Natural killer cell treated with Interleukin-12 subunit alpha and Interleukin-12 subunit beta and Interleukin-15 and Interleukin-18, amount 100 ng/mL, for 72 hours (primary cell): Measurements from ENCODE around the gene SMAD6. TPM values are rescaled to one million over a fixed set of nuclear protein-coding genes. Genes with fewer than 3 reads are reported as not detected.

Experiments used
- ATAC-seq, 2 donors: fragments of 150-1000 bp; cut with Tn5 transposase in 1 of 2; sonication (Bioruptor Pico), chemical (Tn5 transposase) in 1 of 2; 2 replicates each; pipeline ENCODE4 v1.10.0; 2021
- DNase-seq: peaks from one replicate; pipeline ENCODE4 v3.0.0; 2022; ENCODE audit warnings: low spot score
- H3K27ac Mint-ChIP-seq, 2 donors: 1 replicate in 1 of 2; 2 replicates in 1 of 2; pipeline ENCODE4 v1.8.0; 2022; ENCODE audit warnings: mixed read lengths in 2 of 2, mild to moderate bottlenecking in 1 of 2, moderate library complexity in 1 of 2
- H3K27me3 Mint-ChIP-seq, 2 donors: 1 replicate in 1 of 2; 2 replicates in 1 of 2; pipeline ENCODE4 v1.8.0; 2022; ENCODE audit warnings: mixed read lengths in 2 of 2
- H3K36me3 Mint-ChIP-seq: one replicate; pipeline ENCODE4 v1.8.0; 2022; ENCODE audit warnings: mixed read lengths
- H3K4me1 Mint-ChIP-seq, 2 donors: 1 replicate in 1 of 2; 2 replicates in 1 of 2; pipeline ENCODE4 v1.8.0; 2022; ENCODE audit warnings: low read depth in 2 of 2, mixed read lengths in 2 of 2, mild to moderate bottlenecking in 1 of 2
- H3K4me3 Mint-ChIP-seq: one replicate; pipeline ENCODE4 v1.8.0; 2022; ENCODE audit warnings: mixed read lengths
- H3K9me3 Mint-ChIP-seq: 2 replicates; pipeline ENCODE4 v1.8.0; 2022; ENCODE audit warnings: mixed read lengths
- total RNA-seq, 2 donors: library from RNA; stranded (reverse); gene quantifications; one replicate each; pipeline ENCODE4 v1.2.3, GENCODE V29; 2022

SMAD6 gene
- total RNA-seq, 2 donors from 2014 or later, result 0.33 to 1.1 TPM

- Mint-ChIP-seq H3K4me3 (no peak overlapping the region), H3K9me3 (no peaks in the 10 kb centered on the region), H3K27ac (no peak overlapping the region), H3K27me3 (peaks cover 0 to 3% of the 10 kb centered on the region in 2 donors), H3K4me1 (no peaks in the 10 kb centered on the region), H3K36me3 (no peaks in the 10 kb centered on the region)
- ATAC-seq (no peak), DNase-seq (no peak)
These were observed 36.1 kb downstream of the SMAD6 start for GRCh38 chr15:66738116-66738515.

- no peak for ATAC-seq
- no peaks in the 10 kb centered on the region for H3K9me3 Mint-ChIP-seq
- H3K36me3 Mint-ChIP-seq, result no peaks in the 10 kb centered on the region
- no peak for DNase-seq
- H3K27ac Mint-ChIP-seq, result no peak overlapping the region
- no peaks in the 10 kb centered on the region for H3K4me1 Mint-ChIP-seq
- H3K27me3 Mint-ChIP-seq, result peaks cover 0 to 3% of the 10 kb centered on the region in 2 donors
- no peak overlapping the region for H3K4me3 Mint-ChIP-seq
These were observed 36.6 kb downstream of the SMAD6 start for GRCh38 chr15:66738595-66738994.

- H3K4me1 Mint-ChIP-seq, result no peaks in the 10 kb centered on the region
- H3K4me3 Mint-ChIP-seq, result no peak overlapping the region
- H3K27ac Mint-ChIP-seq, result no peak overlapping the region
- peaks cover 0 to 3% of the 10 kb centered on the region in 2 donors for H3K27me3 Mint-ChIP-seq
- no peaks in the 10 kb centered on the region for H3K9me3 Mint-ChIP-seq
- ATAC-seq (no peak), DNase-seq (no peak)
- H3K36me3 Mint-ChIP-seq, result no peaks in the 10 kb centered on the region
These were observed 37.3 kb downstream of the SMAD6 start for GRCh38 chr15:66739287-66739686.

- no peak for ATAC-seq
- peaks cover 0 to 3% of the 10 kb centered on the region in 2 donors for H3K4me1 Mint-ChIP-seq
- H3K27ac Mint-ChIP-seq, result no peak overlapping the region
- H3K4me3 Mint-ChIP-seq, result no peak overlapping the region
- no peaks in the 10 kb centered on the region for H3K9me3 Mint-ChIP-seq
- DNase-seq, result no peak
- H3K27me3 Mint-ChIP-seq, result peaks cover 0 to 2% of the 10 kb centered on the region in 2 donors
- no peaks in the 10 kb centered on the region for H3K36me3 Mint-ChIP-seq
These were observed 38.8 kb downstream of the SMAD6 start for GRCh38 chr15:66740802-66741201.

- ATAC-seq (no peak), DNase-seq (no peak)
- peaks cover 0 to 2% of the 10 kb centered on the region in 2 donors for H3K27me3 Mint-ChIP-seq
- no peaks in the 10 kb centered on the region for H3K9me3 Mint-ChIP-seq
- H3K27ac Mint-ChIP-seq, result no peak overlapping the region
- H3K36me3 Mint-ChIP-seq, result no peaks in the 10 kb centered on the region
- H3K4me1 Mint-ChIP-seq, result peaks cover 0 to 3% of the 10 kb centered on the region in 2 donors
- H3K4me3 Mint-ChIP-seq, result no peak overlapping the region
These were observed 39.6 kb downstream of the SMAD6 start for GRCh38 chr15:66741646-66742045.

- Mint-ChIP-seq H3K27me3 (peaks cover 0 to 2% of the 10 kb centered on the region in 2 donors), H3K4me3 (no peak overlapping the region), H3K36me3 (no peaks in the 10 kb centered on the region), H3K4me1 (peaks cover 0 to 3% of the 10 kb centered on the region in 2 donors), H3K27ac (no peak overlapping the region), H3K9me3 (no peaks in the 10 kb centered on the region)
- ATAC-seq (no peak), DNase-seq (no peak)
These were observed 40.2 kb downstream of the SMAD6 start for GRCh38 chr15:66742286-66742685.

GRCh38 chr15:66743204-66743603, 41.2 kb downstream of the SMAD6 start:
- peaks cover 0 to 3% of the 10 kb centered on the region in 2 donors for H3K4me1 Mint-ChIP-seq
- H3K27me3 Mint-ChIP-seq, result peaks cover 0 to 2% of the 10 kb centered on the region in 2 donors
- H3K9me3 Mint-ChIP-seq, result no peaks in the 10 kb centered on the region
- no peaks in the 10 kb centered on the region for H3K36me3 Mint-ChIP-seq
- DNase-seq (no peak), ATAC-seq (no peak)
- no peak overlapping the region for H3K27ac Mint-ChIP-seq
- H3K4me3 Mint-ChIP-seq, result no peak overlapping the region

GRCh38 chr15:66743703-66744536, 41.9 kb downstream of the SMAD6 start:
- H3K27me3 Mint-ChIP-seq, result peaks cover 0 to 2% of the 10 kb centered on the region in 2 donors
- no peak for DNase-seq
- H3K9me3 Mint-ChIP-seq, result no peaks in the 10 kb centered on the region
- ATAC-seq, result no peak
- H3K4me1 Mint-ChIP-seq, result peaks cover 0 to 3% of the 10 kb centered on the region in 2 donors
- no peaks in the 10 kb centered on the region for H3K36me3 Mint-ChIP-seq
- no peak overlapping the region for H3K4me3 Mint-ChIP-seq
- no peak overlapping the region for H3K27ac Mint-ChIP-seq

GRCh38 chr15:66744610-66745279, 42.7 kb downstream of the SMAD6 start:
- H3K27me3 Mint-ChIP-seq, result peaks cover 0 to 2% of the 10 kb centered on the region in 2 donors
- no peaks in the 10 kb centered on the region for H3K9me3 Mint-ChIP-seq
- DNase-seq (no peak), ATAC-seq (no peak)
- H3K4me3 Mint-ChIP-seq, result no peak overlapping the region
- peaks cover 0 to 3% of the 10 kb centered on the region in 2 donors for H3K4me1 Mint-ChIP-seq
- peak overlapping the region in 1 of 2 donors; percentile 48 for H3K27ac Mint-ChIP-seq
- no peaks in the 10 kb centered on the region for H3K36me3 Mint-ChIP-seq

- DNase-seq (no peak), ATAC-seq (no peak)
- Mint-ChIP-seq H3K4me3 (no peak overlapping the region), H3K4me1 (peaks cover 0 to 3% of the 10 kb centered on the region in 2 donors), H3K36me3 (no peaks in the 10 kb centered on the region), H3K27me3 (peaks cover 0 to 2% of the 10 kb centered on the region in 2 donors), H3K9me3 (no peaks in the 10 kb centered on the region), H3K27ac (peak overlapping the region in 1 of 2 donors; percentile 48)
These were observed 43.6 kb downstream of the SMAD6 start for GRCh38 chr15:66745530-66746230.

GRCh38 chr15:66746231-66746605, 44.2 kb downstream of the SMAD6 start:
- Mint-ChIP-seq H3K27ac (no peak overlapping the region), H3K36me3 (no peaks in the 10 kb centered on the region), H3K27me3 (peaks cover 0 to 2% of the 10 kb centered on the region in 2 donors), H3K4me3 (no peak overlapping the region), H3K4me1 (peaks cover 0 to 3% of the 10 kb centered on the region in 2 donors), H3K9me3 (no peaks in the 10 kb centered on the region)
- no peak for DNase-seq
- no peak for ATAC-seq

GRCh38 chr15:66747223-66747622, 45.2 kb downstream of the SMAD6 start:
- Mint-ChIP-seq H3K36me3 (no peaks in the 10 kb centered on the region), H3K4me3 (no peak overlapping the region), H3K4me1 (peaks cover 0 to 3% of the 10 kb centered on the region in 2 donors), H3K9me3 (no peaks in the 10 kb centered on the region), H3K27me3 (peaks cover 0 to 4% of the 10 kb centered on the region in 2 donors), H3K27ac (no peak overlapping the region)
- DNase-seq, result no peak
- no peak for ATAC-seq

GRCh38 chr15:66747886-66748707, 46.1 kb downstream of the SMAD6 start:
- ATAC-seq, result no peak
- H3K36me3 Mint-ChIP-seq, result no peaks in the 10 kb centered on the region

More at GRCh38 chr15:66747886-66748707, 46.1 kb downstream of the SMAD6 start:
- Mint-ChIP-seq H3K9me3 (no peaks in the 10 kb centered on the region), H3K4me3 (no peak overlapping the region), H3K27me3 (peaks cover 0 to 5% of the 10 kb centered on the region in 2 donors), H3K27ac (no peak overlapping the region), H3K4me1 (peaks cover 0 to 3% of the 10 kb centered on the region in 2 donors)
- DNase-seq, result no peak
